ENCODE results near the gene PTGR3. TPM values are rescaled to one million over a fixed set of nuclear protein-coding genes. Genes with fewer than 3 reads are reported as not detected.

PTGR3 gene
- total RNA-seq, 4 donors from 2014 or later, result 9.6 to 27.5 (median 20.1) TPM

DNA sequence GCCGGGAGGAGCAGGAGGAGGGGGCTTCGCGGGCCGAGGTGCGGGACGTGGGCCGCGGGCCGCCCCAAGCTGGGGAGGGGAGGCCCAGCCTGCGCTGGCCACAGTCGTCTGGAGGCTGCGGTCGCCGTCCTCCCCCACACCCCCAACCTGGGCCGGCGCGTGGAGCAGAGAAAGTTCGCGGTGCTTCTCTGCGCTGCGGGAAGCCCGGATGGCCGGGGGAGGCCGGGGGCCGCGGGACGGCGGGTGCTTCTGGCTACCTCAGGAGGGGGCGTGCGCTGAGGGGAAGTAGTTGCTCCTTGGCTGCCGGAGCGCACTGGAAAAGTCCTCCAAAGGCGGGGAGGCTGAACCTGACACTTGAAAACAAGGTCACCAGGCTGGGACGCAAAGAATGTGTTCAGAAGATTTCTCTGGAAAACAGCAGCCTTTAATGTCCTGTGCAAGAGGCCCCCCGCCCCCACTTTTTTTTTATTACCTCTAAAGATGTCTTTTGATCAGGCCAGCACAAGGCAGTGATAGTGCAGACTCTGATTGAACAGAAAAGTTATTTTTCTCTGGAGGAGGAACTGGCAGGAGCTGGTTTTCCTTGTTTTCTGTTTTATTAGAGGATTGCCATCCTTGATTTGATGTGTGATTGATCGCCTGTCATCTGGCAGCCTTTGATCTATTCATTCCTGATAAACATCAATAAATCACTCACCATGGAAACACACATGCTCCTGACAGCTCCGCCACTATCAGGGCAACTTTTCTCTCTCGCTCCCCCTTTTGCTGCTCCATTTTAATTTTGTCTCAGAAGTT, 3.2 kb upstream of the PTGR3 start:
- intact Hi-C loops (cut with DNase I), result loop anchor here (5.0 kb wide), 1 partner anchor 35 kb away; no protein-coding TSS in a partner anchor
- peak; percentile 91 for DNase-seq (ENCODE audit: extremely low spot score)
- Histone ChIP-seq H3K36me3 (no peaks in the 10 kb centered on the region), H3K27me3 (no peaks in the 10 kb centered on the region), H3K9me3 (no peaks in the 10 kb centered on the region), H3K4me3 (peak overlapping the region; percentile 66 to 98 (median 96)), H3K4me1 (peaks cover 35 to 64% (median 62%) of the 10 kb centered on the region in 4 donors), H3K27ac (replicated peaks in 1 of 4) (peak overlapping the region; percentile 87 to 94 (median 90))
- no peak for TF ChIP-seq EP300 (IDR thresholded peaks at IDR 0.05)
- TF ChIP-seq POLR2A (IDR thresholded peaks at IDR 0.05; ENCODE audit: low read depth), result no peak
- TF ChIP-seq POLR2AphosphoS5 (IDR thresholded peaks at IDR 0.05), result peak in 1 of 2 donors; percentile 34
- TF ChIP-seq, protein P1, sequence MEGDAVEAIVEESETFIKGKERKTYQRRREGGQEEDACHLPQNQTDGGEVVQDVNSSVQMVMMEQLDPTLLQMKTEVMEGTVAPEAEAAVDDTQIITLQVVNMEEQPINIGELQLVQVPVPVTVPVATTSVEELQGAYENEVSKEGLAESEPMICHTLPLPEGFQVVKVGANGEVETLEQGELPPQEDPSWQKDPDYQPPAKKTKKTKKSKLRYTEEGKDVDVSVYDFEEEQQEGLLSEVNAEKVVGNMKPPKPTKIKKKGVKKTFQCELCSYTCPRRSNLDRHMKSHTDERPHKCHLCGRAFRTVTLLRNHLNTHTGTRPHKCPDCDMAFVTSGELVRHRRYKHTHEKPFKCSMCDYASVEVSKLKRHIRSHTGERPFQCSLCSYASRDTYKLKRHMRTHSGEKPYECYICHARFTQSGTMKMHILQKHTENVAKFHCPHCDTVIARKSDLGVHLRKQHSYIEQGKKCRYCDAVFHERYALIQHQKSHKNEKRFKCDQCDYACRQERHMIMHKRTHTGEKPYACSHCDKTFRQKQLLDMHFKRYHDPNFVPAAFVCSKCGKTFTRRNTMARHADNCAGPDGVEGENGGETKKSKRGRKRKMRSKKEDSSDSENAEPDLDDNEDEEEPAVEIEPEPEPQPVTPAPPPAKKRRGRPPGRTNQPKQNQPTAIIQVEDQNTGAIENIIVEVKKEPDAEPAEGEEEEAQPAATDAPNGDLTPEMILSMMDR (IDR thresholded peaks at IDR 0.05), result no peak
- WGBS, result 9% methylated on average over 10 of the region's 38 CpGs

GRCh38 chr18:75211626-75211952, 2.6 kb upstream of the PTGR3 start:
- no CpG with 5 or more reads among the region's 66 CpGs for WGBS
- H3K4me1 ChIP-seq, result peaks cover 35 to 64% (median 62%) of the 10 kb centered on the region in 4 donors
- peak overlapping the region; percentile 87 to 94 (median 90) for H3K27ac ChIP-seq (replicated peaks in 1 of 4)
- DNase-seq (ENCODE audit: extremely low spot score), result no peak
- H3K36me3 ChIP-seq, result no peaks in the 10 kb centered on the region
- TF ChIP-seq, protein P1 (IDR thresholded peaks at IDR 0.05), result no peak
- peak overlapping the region; percentile 66 to 98 (median 96) for H3K4me3 ChIP-seq
- H3K9me3 ChIP-seq, result no peaks in the 10 kb centered on the region
- no peaks in the 10 kb centered on the region for H3K27me3 ChIP-seq
- intact Hi-C loops (cut with DNase I), result loop anchor here (5.0 kb wide), 1 partner anchor 36 kb away; no protein-coding TSS in a partner anchor

- Histone ChIP-seq H3K9me3 (no peaks in the 10 kb centered on the region), H3K4me3 (peak overlapping the region; percentile 96 to 99 (median 97)), H3K36me3 (no peaks in the 10 kb centered on the region), H3K27ac (replicated peaks in 1 of 4) (peak overlapping the region; percentile 97 to 100 (median 98)), H3K4me1 (peaks cover 37 to 64% (median 63%) of the 10 kb centered on the region in 4 donors), H3K27me3 (no peaks in the 10 kb centered on the region)
- intact Hi-C loops (cut with DNase I), result loop anchor here (5.0 kb wide), 1 partner anchor 36 kb away; no protein-coding TSS in a partner anchor
- under 1% methylated on average over 55 of the region's 64 CpGs for WGBS
- TF ChIP-seq, protein P1 (IDR thresholded peaks at IDR 0.05), result no peak
- TF ChIP-seq EP300 (IDR thresholded peaks at IDR 0.05), result no peak
- TF ChIP-seq POLR2A (IDR thresholded peaks at IDR 0.05; ENCODE audit: low read depth), result no peak
- TF ChIP-seq POLR2AphosphoS5 (IDR thresholded peaks at IDR 0.05), result no peak
- no peak for DNase-seq (ENCODE audit: extremely low spot score)
Observed at GRCh38 chr18:75211002-75211621, 2.2 kb upstream of the PTGR3 start.

GRCh38 chr18:75210274-75211001, 1.5 kb upstream of the PTGR3 start, which contains the start of gene TSHZ1:
Gene TSHZ1 (plus strand): TSS chr18:75210797. CDS start chr18:75211877, 1,080 bp downstream.
- peak within 1 kb of the TSS; percentile 96 to 99 (median 97) for H3K4me3 ChIP-seq
- no peaks in the 10 kb centered on the region for H3K27me3 ChIP-seq
- no peaks in the 10 kb centered on the region for H3K9me3 ChIP-seq
- DNase-seq (ENCODE audit: extremely low spot score), result peak; percentile 90
- peak within 1 kb of the TSS; percentile 97 to 100 (median 98) for H3K27ac ChIP-seq (replicated peaks in 1 of 4)
- peak; percentile 73 to 92 for TF ChIP-seq POLR2AphosphoS5 (IDR thresholded peaks at IDR 0.05)
- TF ChIP-seq, protein P1 (IDR thresholded peaks at IDR 0.05), result no peak
- intact Hi-C loops (cut with DNase I), result loop anchor here (5.0 kb wide), 1 partner anchor 37 kb away; no protein-coding TSS in a partner anchor
- WGBS, result 3% methylated on average over 15 of the region's 15 CpGs
- peaks cover 40 to 67% (median 63%) of the 10 kb centered on the region in 4 donors for H3K4me1 ChIP-seq
- no peaks in the 10 kb centered on the region for H3K36me3 ChIP-seq

Data from esophagus muscularis mucosa (tissue), 4 donors.